Astrocyte (in vitro differentiated cells and primary cell): ENCODE results near the gene RFC1. TPM values are rescaled to one million over a fixed set of nuclear protein-coding genes. Genes with fewer than 3 reads are reported as not detected.

ENCODE experiments used
- DNase-seq: peaks from one replicate; pipeline ENCODE4 v3.0.0-alpha.2; 2010; ENCODE audit warnings: low read depth
- FAIRE-seq: peaks from 2 replicates; lab custom pipeline; 2011; peaks lifted over from hg19 to GRCh38; lab: Jason Lieb, UNC
- H2AFZ ChIP-seq: 2 replicates; pipeline ENCODE4 v1.6.0; 2012; ENCODE audit warnings: low read depth, low read length, inconsistent platforms
- H3K27ac ChIP-seq: 2 replicates; pipeline ENCODE4 v1.5.1; 2011; ENCODE audit warnings: low read depth, low read length, inconsistent platforms
- H3K27me3 ChIP-seq: 2 replicates; pipeline ENCODE4 v1.6.0; 2011; ENCODE audit warnings: low read length, inconsistent platforms; ENCODE audit not compliant: insufficient read depth
- H3K36me3 ChIP-seq: 2 replicates; pipeline ENCODE4 v1.5.1; 2011; ENCODE audit warnings: low read length, inconsistent platforms; ENCODE audit not compliant: insufficient read depth
- H3K4me1 ChIP-seq: 2 replicates; pipeline ENCODE4 v1.5.1; 2011; ENCODE audit warnings: low read length, inconsistent platforms; ENCODE audit not compliant: insufficient read depth
- H3K4me2 ChIP-seq: 2 replicates; pipeline ENCODE4 v1.6.0; 2012; ENCODE audit warnings: low read length, inconsistent platforms
- H3K4me3 ChIP-seq: 2 replicates; pipeline ENCODE4 v1.5.1; 2011; ENCODE audit warnings: low read depth, mild to moderate bottlenecking, low read length, inconsistent platforms; ENCODE audit not compliant: insufficient read depth
- H3K79me2 ChIP-seq: 2 replicates; pipeline ENCODE4 v1.6.0; 2012; ENCODE audit warnings: mild to moderate bottlenecking, low read length, inconsistent platforms; ENCODE audit not compliant: insufficient read depth
- H3K9ac ChIP-seq: 2 replicates; pipeline ENCODE4 v1.6.0; 2012; ENCODE audit warnings: mild to moderate bottlenecking, low read length, inconsistent platforms
- H3K9me3 ChIP-seq: 2 replicates; pipeline ENCODE4 v1.5.1; 2012; ENCODE audit warnings: low read depth, mild to moderate bottlenecking, low read length, inconsistent platforms; ENCODE audit not compliant: insufficient read depth
- H4K20me1 ChIP-seq: 2 replicates; pipeline ENCODE4 v1.6.0; 2012; ENCODE audit warnings: low read length, inconsistent platforms; ENCODE audit not compliant: insufficient read depth
- H3K27ac Mint-ChIP-seq: one replicate; pipeline ENCODE4 v1.8.0; 2021; ENCODE audit warnings: mild to moderate bottlenecking, mixed read lengths; ENCODE audit not compliant: unreplicated experiment
- H3K27me3 Mint-ChIP-seq: one replicate; pipeline ENCODE4 v1.8.0; 2021; ENCODE audit warnings: low read depth, mixed read lengths; ENCODE audit not compliant: unreplicated experiment
- H3K36me3 Mint-ChIP-seq: one replicate; pipeline ENCODE4 v1.8.0; 2021; ENCODE audit warnings: low read depth, mixed read lengths; ENCODE audit not compliant: unreplicated experiment
- H3K4me1 Mint-ChIP-seq: one replicate; pipeline ENCODE4 v1.8.0; 2021; ENCODE audit warnings: low read depth, mixed read lengths; ENCODE audit not compliant: unreplicated experiment
- H3K4me3 Mint-ChIP-seq: one replicate; pipeline ENCODE4 v1.8.0; 2021; ENCODE audit warnings: mild to moderate bottlenecking, moderate library complexity, mixed read lengths; ENCODE audit not compliant: unreplicated experiment
- H3K9me3 Mint-ChIP-seq: one replicate; pipeline ENCODE4 v1.8.0; 2021; ENCODE audit warnings: mild to moderate bottlenecking, mixed read lengths; ENCODE audit not compliant: unreplicated experiment
- CTCF ChIP-seq: IDR thresholded peaks from 2 replicates; pipeline ENCODE4 v1.5.1; 2011; ENCODE audit warnings: low read depth, mild to moderate bottlenecking, inconsistent platforms, low read length, moderate library complexity; ENCODE audit not compliant: insufficient read depth
- EZH2 ChIP-seq: IDR thresholded peaks from 2 replicates; pipeline ENCODE4 v1.6.1; 2012; ENCODE audit warnings: mild to moderate bottlenecking, low read length, inconsistent platforms; ENCODE audit not compliant: insufficient read depth
- total RNA-seq: library from RNA; stranded (reverse); gene quantifications from 2 replicates; pipeline ENCODE4 v1.2.1, GENCODE V29; 2021

The RFC1 gene
- total RNA-seq, 1 donor from 2014 or later, result 32.7 TPM

- H3K4me3 ChIP-seq, result no peak overlapping the region
- no peak overlapping the region for H2AFZ ChIP-seq
- Mint-ChIP-seq H3K27me3 (no peaks in the 10 kb centered on the region), H3K4me3 (no peak overlapping the region), H3K27ac (no peak overlapping the region), H3K4me1 (no peaks in the 10 kb centered on the region), H3K9me3 (no peaks in the 10 kb centered on the region), H3K36me3 (no peaks in the 10 kb centered on the region)
- H3K4me1 ChIP-seq, result no peaks in the 10 kb centered on the region
- H3K79me2 ChIP-seq, result peaks cover 24% of the 10 kb centered on the region
- no peaks in the 10 kb centered on the region for H3K27me3 ChIP-seq
- peaks cover 8% of the 10 kb centered on the region for H3K36me3 ChIP-seq
- H3K9me3 ChIP-seq, result no peaks in the 10 kb centered on the region
- H4K20me1 ChIP-seq, result peaks cover 8% of the 10 kb centered on the region
- H3K4me2 ChIP-seq, result no peak overlapping the region
- DNase-seq, result no peak
- no peak for TF ChIP-seq EZH2
- TF ChIP-seq CTCF, result no peak
- no peak overlapping the region for H3K27ac ChIP-seq
- no peak overlapping the region for H3K9ac ChIP-seq
- no peak for FAIRE-seq
These were observed 26.2 kb downstream of the RFC1 start for GRCh38 chr4:39339968-39340367.

DNA sequence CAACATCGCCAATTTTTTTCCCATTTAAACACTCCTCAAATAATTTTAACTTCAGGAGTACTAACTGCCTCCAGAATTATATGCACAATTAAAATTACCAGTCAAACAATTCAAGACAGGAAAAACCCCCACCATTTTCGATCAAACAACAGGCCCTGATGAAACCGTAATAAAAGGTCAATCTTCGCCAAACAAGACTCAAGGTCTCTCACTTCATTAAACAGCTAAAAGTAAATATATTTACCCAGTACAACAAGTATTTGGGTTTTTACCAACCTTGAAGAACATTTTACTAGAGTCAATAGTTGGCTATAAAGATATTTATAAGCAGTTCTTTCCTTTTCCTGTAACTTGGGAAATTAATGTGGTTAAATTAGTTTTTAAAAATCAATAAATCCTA lies 28.3 kb downstream of the RFC1 start:
- no peak overlapping the region for H3K4me3 ChIP-seq
- H4K20me1 ChIP-seq, result peaks cover 9% of the 10 kb centered on the region
- Mint-ChIP-seq H3K27ac (no peak overlapping the region), H3K9me3 (no peaks in the 10 kb centered on the region), H3K36me3 (no peaks in the 10 kb centered on the region), H3K27me3 (no peaks in the 10 kb centered on the region), H3K4me1 (no peaks in the 10 kb centered on the region), H3K4me3 (no peak overlapping the region)
- H3K27me3 ChIP-seq, result no peaks in the 10 kb centered on the region
- H3K9me3 ChIP-seq, result no peaks in the 10 kb centered on the region
- H3K4me2 ChIP-seq, result no peak overlapping the region
- TF ChIP-seq EZH2 (no peak), CTCF (no peak)
- DNase-seq, result no peak
- peaks cover 8% of the 10 kb centered on the region for H3K36me3 ChIP-seq
- no peak for FAIRE-seq
- H3K79me2 ChIP-seq, result peaks cover 42% of the 10 kb centered on the region
- H3K4me1 ChIP-seq, result no peaks in the 10 kb centered on the region
- H3K9ac ChIP-seq, result no peak overlapping the region
- H2AFZ ChIP-seq, result no peak overlapping the region
- H3K27ac ChIP-seq, result no peak overlapping the region

DNA sequence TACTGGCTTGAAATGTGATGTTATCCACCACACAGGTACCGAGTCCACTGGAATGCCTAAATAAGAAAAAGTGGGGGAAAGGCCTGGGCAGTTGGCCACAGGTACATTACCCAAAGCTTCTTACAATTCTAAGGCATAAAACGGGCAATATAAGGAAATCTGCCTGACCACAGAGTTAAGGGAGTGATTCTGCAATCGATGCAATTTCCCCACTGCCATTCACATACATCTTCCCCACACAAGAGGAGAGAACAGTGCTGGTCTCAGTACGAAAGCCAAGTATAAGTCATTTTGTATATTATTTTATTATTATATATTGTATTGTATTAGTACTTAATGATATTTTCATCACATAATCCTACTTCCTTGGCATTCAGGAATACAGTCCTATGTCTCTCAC lies 30.6 kb downstream of the RFC1 start:
- Histone ChIP-seq H3K27me3 (no peaks in the 10 kb centered on the region), H2AFZ (no peak overlapping the region), H3K4me3 (no peak overlapping the region), H3K4me2 (no peak overlapping the region), H4K20me1 (peaks cover 13% of the 10 kb centered on the region), H3K27ac (no peak overlapping the region), H3K4me1 (no peaks in the 10 kb centered on the region), H3K9me3 (no peaks in the 10 kb centered on the region), H3K79me2 (peaks cover 64% of the 10 kb centered on the region), H3K9ac (no peak overlapping the region), H3K36me3 (no peaks in the 10 kb centered on the region)
- Mint-ChIP-seq H3K27me3 (no peaks in the 10 kb centered on the region), H3K4me1 (peaks cover 6% of the 10 kb centered on the region), H3K9me3 (no peaks in the 10 kb centered on the region), H3K4me3 (no peak overlapping the region), H3K36me3 (no peaks in the 10 kb centered on the region), H3K27ac (no peak overlapping the region)
- no peak for DNase-seq
- TF ChIP-seq EZH2, result no peak
- no peak for TF ChIP-seq CTCF
- FAIRE-seq, result no peak
